8988T (cell line): ENCODE measurements around the gene ZFP28.

Experiments
- DNase-seq: peaks from one replicate; pipeline ENCODE4 v3.0.0; 2011

The ZFP28 gene

DNA sequence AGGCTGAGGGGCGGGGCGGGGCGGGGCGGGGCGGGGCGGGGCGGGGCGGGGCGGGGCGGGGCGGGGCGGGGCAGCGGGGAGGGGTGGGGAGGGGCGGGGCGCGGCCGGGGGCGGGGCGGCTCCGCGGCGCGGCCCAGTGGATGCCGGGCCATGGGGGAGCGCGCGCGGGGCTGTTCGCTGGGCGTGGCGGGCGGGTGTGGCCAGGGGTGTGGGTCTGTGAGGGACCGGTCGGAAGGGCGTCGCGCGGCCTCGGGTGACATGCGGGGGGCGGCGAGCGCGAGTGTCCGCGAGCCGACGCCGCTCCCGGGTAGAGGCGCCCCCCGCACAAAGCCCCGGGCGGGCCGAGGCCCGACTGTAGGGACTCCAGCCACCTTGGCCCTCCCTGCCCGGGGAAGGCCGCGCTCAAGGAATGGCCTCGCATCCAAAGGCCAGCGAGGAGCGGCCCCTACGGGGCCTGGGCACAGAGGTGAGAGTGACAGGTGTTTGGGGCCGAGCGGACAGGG lies at the start of gene ZFP28:
TSS of gene ZFP28 (plus strand) at position 188 of the 503 bp plus-strand sequence. CDS start at position 259, 71 bp downstream.
- peak; percentile 49 for DNase-seq

DNA sequence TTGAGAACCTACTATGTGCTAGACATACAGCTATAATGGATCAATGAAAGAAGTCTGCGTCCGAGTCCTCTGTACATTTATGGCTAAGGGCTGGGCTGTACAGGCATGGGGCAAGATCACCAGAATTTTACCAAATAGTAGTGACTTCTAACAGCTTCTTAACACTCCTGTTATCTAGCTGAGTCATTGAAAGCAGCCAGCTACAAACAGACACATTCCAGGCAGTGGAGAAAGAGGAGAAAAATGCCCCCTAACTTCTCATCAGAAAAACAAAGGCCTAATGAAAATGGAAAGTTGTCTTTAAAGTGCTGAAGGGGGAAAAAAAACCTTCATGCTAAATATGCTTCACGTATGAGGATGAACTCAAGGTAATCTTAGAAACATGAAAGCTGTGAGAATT lies 47.3 kb upstream of the ZFP28 start:
- DNase-seq: no peak

DNA sequence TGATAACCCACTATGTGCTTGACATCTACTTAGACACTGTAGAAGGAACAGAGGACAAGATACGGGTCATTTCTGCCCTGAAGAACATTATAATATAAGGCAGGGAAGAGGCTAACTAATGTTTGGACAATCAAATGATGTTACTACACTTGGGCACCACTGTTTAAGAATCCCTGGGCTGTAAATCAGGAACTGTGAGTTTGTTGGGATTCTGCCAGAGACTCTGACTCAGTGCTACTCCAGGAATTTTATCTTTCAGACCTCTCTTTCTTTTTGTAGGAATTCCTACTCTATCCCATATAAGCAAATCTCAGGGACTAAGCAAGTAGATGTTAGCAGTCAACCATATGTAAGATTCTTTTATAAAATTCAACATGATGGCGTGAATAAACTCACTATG lies 34.2 kb upstream of the ZFP28 start:
- DNase-seq: no peak

DNA sequence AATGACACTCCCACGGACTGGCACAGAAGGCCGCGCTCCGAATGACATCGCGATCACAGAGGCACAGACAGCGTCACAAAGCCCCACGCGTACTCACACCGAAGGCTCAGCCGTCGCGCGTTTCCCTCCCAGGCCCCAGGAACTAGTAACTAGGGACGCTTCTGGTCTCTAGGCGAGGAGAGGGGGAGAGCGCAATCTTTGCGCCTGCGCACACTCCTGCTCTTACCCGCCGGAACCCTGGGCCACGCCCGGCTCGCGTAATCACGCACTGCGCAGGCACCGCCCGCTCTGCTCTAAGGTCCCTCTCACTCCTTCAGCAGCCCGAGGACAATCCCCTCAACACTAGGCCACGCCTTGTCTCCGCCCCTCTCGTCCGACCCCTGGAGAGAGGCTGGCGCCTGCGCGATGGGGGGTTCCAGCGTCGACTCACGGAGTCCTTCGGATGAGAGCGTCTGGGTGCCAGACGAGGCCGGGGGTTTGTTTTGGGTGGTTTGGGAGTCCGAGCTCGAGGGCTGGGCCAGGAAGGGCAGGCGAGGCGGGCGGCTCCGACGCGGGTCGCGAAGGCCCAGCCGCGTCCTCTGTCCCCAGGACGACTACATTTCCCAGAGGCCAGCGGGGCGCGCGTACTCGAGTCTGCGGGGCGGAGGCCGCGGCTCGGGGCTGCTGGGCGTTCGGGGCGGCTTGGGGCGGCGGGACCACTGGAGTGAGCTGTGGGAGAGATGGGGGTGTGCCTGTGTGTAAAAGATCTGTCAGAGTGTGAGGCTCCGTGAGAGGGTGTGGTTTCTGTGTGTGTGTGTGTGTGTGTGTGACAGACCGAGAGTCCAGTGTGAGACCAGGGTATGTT lies 31.1 kb upstream of the ZFP28 start, which contains the start of gene ZNF471:
TSS of gene ZNF471 (plus strand) at position 410 of the 844 bp plus-strand sequence. CDS start 3,717 bp downstream, outside the sequence.
- peak; percentile 77 for DNase-seq

DNA sequence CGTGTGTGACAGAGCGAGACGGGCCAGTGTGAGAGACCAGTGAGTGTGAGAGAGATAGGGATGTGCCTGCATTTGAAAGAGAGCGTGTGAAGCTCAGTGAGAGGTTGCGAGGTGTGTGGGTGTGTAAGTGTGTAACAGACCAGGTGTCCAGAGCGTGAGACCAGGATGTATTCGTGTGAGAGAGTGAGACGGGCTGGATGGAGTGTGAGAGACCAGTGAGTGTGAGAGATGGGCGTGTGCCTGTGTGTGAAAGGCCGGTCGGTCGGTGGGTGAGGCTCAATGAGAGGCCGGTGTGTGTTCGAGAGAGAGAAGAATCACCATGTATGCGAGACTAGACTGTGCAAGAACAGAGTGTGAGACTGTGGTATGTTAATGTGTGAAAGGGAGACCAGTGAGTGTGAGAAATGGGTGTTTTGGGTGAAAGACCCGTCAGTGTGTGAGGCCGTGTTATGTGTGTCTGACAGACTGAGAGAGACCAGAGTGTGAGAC lies 30.4 kb upstream of the ZFP28 start:
- no peak for DNase-seq

DNA sequence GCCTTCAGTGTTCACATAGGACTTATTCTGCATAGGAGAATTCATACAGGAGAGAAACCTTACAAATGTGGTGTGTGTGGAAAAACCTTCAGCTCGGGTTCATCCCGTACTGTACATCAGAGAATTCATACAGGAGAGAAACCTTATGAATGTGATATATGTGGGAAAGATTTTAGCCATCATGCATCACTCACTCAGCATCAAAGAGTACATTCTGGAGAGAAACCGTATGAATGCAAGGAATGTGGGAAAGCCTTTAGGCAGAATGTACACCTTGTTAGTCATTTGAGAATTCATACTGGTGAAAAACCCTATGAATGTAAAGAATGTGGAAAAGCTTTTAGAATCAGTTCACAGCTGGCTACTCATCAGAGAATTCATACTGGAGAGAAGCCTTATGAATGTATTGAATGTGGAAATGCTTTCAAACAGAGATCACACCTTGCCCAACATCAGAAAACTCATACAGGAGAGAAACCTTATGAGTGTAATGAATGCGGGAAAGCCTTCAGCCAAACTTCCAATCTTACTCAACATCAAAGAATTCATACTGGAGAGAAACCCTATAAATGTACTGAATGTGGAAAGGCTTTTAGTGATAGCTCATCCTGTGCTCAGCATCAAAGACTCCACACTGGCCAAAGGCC lies 13.4 kb upstream of the ZFP28 start:
- DNase-seq: no peak

DNA sequence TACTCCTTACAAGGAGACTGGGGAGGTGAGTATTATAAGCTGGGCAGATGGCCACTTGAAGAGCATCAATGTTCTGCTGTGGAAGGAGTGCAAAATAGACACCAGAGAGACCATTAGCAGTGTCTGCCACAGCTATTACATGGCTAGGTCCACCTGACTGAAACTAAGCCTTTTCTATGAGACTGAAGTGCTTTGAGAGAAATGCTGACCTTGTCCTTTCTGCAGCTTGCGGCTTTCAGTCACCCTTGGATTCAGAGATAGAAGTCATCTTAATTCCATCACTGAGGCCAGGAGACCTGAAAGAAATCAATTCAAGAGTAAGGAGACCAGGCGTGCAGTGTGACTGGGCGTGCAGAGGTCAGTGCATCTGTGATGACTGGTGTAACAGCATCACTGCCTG lies 1.3 kb upstream of the ZFP28 start:
- no peak for DNase-seq

DNA sequence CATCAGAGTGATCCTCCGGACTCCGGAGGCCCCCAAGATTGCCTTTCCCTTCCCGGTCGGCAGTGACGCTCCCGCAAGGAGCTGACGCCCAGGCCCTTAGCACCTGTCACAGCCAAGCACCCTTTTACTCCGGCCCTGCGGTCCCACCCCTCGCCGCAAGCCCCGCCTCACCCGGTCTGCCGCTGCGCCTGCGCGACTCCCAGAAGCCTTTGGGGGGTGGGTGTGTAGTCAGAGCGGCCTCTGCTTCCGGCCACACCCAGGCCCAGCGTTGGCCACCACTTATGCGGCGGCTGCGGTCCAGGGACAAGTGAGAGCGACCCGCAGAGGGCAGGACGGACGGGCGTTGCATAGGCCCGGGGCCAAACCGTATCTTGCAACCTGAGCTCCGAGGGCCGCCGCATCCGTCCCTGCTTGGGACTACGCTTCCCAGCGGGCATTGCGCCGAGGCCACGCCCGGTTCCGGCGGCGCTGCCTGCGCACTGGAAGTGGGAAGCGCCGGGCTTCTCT lies 441 bp upstream of the ZFP28 start:
- DNase-seq: peak; percentile 80

DNA sequence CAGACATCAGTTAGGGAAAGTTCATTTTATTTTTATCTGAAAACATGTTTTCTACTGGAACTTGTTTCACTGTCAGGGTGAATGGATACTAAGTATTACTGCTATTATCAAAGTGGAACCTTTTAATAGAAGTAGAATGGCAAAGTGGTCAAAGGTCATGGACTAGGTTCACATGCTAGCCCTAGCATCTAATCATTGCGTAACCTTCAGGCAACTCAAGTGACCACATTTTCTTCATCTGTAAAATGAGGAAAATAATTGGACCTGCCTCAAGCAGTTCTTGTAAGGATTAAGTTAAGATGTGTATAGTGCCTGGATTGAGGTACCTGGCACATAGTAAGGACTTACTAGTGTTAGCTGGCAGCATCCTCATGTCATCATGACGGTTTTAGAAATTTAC lies 5.0 kb downstream of the ZFP28 start:
- no peak for DNase-seq

DNA sequence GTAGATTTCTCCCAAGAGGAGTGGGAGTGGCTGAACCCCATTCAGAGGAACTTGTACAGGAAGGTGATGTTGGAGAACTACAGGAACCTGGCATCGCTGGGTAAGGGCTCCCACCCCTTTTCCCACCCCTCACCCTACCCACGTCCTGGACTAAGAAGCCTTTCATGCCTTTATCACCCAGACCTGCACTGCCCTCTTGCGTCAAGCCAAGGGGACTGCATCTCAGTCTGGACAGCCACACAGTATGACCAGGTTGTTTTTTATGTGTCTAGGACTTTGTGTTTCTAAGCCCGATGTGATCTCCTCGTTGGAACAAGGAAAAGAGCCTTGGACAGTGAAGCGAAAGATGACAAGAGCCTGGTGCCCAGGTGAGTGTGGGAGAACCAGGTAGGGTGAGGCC lies 8.8 kb downstream of the ZFP28 start:
- DNase-seq: no peak

DNA sequence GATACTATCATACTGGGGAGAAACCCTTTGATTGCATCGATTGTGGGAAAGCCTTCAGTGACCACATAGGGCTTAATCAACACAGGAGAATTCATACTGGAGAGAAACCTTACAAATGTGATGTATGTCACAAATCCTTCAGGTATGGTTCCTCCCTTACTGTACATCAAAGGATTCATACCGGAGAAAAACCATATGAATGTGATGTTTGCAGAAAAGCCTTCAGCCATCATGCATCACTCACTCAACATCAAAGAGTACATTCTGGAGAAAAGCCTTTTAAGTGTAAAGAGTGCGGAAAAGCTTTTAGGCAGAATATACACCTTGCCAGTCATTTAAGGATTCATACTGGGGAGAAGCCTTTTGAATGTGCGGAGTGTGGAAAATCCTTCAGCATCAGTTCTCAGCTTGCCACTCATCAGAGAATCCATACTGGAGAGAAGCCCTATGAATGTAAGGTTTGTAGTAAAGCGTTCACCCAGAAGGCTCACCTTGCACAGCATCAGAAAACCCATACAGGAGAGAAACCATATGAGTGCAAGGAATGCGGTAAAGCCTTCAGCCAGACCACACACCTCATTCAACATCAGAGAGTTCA lies 15.6 kb downstream of the ZFP28 start:
- no peak for DNase-seq

DNA sequence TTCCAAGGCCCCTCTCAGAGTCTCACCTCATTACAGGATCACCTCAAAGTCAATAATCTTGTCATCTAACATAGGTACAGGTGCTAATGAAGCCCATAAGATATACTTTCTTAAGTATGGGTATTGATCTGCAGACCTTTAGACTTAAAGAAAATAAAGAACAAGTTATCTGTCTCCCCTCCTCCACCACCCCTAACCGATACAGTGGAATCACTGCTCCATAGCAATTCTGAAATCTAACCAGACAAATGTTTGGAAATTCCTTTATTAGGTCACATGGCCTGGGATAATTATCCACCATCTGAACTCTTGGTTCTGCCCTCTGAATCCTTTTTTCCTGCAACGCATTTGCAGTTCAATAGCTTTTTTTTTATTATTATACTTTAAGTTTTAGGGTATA lies 24.0 kb downstream of the ZFP28 start:
- DNase-seq: no peak

DNA sequence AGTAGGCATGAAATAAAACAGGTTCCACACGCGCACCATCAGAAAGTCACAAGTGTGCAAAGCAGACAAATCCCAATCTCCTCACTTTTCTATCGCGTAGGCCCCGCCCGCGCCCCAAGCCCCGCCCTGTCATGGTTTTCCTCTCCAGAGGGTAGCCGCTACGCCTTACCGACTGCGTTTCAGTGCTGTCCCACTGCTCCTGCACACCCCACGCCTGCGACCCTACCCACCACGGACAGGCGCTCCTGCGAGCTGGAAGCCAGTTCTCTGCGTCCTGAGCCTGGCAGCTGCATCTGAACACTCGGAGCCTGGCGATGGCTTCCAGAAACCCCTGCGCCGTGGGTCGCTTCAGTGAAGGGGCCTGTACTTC lies 28.1 kb downstream of the ZFP28 start:
- peak; percentile 13 for DNase-seq

DNA sequence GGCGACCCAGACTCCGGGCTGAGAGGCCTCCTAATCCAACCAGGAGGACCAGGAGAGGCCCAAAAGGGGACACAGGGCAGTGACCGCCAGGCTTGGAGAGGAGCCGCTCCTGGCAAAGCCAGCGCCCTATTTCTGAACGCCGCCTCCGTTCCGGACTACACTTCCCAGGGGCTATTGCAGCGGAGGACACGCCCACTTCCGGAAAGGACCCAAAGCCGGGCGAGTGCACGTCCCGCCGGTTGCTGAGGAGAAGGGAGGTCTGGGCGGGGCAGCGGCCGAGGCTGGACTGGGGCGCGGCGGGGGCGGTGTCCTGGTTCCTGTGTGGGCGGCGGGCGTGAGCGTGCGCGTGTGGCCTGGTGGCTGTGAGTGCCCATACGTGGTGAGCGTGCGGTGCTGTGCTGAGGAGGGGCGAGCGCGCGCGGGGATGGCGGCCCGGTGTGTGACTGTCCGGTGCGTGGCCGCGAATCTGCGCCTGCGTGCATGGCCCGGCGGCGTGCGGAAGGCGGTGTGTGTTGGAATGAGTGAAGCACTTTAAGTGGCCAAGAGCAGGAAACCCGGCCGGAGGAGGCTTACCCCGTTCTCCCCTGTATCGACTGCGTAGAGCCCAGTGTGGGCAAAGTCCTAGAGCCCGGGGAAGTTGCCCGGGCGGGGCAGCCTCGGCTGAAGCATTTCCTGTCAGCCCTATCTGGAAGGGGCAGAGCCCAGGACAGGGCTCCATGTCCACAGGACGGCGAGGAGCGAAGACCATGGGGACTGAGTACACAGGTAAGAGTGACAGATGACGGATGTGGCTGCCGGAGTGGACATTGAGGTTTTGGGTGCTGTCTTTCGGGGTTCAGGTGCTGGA lies 28.7 kb downstream of the ZFP28 start, which contains the start of gene ZNF470:
TSS of gene ZNF470 (plus strand) at position 195 of the 847 bp plus-strand sequence. CDS start 2,844 bp downstream, outside the sequence.
- peak; percentile 69 for DNase-seq

DNA sequence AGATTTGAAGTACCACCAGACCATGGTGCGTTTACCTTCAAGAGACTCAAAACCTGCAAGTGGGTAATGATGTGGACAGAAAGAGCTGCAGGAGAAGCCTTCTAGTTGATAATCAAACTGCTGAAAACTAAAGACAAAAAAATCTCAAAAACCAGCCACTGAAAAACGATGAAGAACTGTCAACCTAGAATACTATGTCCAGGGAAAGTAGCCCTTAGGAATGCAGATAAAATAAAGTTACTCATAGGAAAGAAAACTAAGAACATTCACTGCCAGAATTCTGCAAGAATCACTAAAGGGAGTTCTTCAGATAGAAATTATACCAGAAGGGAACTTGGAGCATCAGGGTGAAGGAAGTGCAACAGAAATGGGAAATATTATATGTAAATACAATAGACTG lies 33.8 kb downstream of the ZFP28 start:
- no peak for DNase-seq

DNA sequence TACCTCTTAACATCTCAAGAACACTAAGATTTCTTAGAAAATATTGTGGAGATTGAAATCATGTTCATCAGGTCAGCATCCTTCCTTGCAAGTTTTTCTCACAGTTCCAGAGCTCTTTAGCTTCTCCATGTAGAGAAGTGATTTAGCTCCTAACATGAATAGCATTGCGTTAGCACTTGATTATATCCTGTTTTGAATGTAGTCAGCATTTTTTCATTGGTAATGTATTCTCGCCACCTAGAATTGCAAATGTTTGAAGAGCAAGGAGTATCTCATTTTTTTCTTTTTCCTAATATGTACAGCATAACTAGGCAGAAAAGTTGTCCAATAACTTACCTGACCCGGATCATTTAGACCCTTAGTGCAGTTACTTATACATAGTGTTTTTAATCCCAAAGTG lies 35.2 kb downstream of the ZFP28 start:
- no peak for DNase-seq

DNA sequence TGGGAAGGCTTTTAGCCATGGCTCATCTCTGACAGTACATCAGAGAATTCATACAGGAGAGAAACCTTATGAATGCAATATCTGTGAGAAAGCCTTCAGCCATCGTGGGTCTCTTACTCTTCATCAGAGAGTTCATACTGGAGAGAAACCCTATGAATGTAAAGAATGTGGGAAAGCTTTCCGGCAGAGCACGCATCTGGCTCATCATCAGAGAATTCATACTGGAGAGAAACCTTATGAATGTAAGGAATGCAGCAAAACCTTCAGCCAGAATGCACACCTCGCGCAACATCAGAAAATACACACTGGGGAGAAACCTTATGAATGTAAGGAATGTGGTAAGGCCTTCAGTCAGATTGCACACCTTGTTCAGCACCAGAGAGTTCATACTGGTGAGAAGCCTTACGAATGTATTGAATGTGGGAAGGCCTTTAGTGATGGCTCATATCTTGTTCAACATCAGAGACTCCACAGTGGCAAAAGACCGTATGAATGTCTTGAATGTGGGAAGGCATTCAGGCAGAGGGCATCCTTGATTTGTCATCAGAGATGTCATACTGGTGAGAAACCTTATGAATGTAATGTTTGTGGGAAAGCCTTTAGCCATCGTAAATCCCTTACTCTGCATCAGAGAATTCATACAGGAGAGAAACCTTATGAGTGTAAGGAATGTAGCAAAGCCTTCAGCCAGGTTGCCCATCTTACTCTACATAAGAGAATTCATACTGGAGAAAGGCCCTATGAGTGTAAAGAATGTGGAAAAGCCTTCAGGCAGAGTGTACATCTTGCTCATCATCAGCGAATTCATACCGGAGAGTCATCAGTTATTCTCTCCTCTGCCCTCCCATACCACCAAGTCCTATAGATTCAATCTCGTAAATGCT lies 39.2 kb downstream of the ZFP28 start:
- DNase-seq: no peak

DNA sequence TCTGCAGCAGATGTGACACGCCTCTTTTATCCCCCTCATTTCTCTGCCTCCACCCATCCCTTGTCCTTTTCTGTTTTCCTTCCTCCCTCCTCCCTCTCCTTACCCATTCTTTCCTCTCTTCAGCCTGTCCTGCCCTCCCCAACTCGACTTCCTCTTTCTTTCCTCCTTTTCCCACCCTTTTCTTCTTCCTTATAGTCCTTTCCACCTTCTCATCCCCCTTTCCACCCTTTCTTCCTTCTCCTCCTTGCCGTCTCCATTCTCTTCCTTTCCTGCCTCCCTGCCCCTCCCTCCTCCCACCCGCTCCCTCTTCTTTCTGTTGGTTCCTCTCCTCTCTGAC lies 55.7 kb downstream of the ZFP28 start:
- no peak for DNase-seq

DNA sequence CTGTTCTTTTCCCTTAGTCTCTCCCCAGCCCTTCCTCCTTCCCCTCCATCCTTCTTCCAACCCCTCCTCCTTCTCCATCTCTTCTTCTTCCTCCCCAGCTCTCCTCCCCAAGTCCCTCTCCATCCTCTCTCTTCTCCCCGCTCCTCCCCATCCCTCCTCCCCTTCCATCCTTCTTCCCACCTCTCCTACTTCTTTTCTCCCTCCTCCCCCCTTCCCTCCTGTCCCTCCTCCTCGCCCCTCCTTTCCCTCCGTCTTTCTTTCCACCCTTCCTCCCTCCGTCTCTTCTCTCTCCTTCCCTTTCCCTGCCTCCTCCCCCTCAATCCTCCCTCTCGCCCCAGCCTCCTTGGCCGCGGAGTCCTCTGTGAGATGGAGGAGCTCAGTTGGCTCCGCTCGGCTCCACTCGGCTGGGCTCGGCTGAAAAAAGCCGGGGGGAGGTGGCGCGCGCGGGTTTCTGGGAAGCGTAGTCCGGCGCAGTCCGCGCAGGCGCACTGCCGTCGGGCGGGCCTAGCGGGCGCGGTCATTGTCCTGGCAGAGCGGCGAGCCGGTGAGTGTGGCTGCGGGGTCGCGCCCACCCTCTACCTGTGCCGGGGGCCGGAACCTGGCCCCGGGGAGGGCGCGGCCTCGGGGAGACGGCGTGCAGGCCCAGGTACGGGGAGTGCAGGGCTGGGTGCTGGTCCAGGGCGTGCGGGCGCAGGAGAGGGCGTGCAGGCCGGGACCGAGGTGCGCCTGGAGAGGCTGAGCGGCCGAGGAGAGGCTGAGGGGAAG lies 56.2 kb downstream of the ZFP28 start, which contains the start of gene ZNF71:
TSS of gene ZNF71 (plus strand) at position 520 of the 765 bp plus-strand sequence. CDS start 6,257 bp downstream, outside the sequence.
- peak; percentile 80 for DNase-seq

DNA sequence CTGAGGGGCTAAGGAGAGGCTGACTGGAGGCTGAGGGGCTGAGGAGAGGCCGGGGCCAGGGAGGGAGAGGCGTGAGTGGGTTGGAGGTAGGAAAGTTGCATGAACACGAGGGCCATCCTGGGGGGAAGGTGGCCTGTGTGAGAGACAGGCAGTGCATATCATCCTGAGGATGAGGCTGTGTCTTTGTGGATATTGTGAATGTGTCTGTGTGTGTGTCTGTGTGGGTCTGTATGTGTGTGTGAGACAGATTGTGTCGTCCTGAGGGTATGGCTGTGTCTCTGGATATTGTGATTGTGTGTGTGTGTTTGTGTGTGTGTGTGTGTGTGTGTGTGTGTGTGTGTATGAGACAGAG lies 56.8 kb downstream of the ZFP28 start:
- no peak for DNase-seq
